Activated gamma-delta T cell (primary cell): ENCODE data around the gene GLYATL1.

ENCODE experiments used
- DNase-seq: peaks from one replicate; lab custom pipeline; 2025; lab: John Stamatoyannopoulos, UW

Gene GLYATL1

GRCh38 chr11:58926695-58927094 is 12.6 kb upstream of the GLYATL1 start:
- DNase-seq = no peak

DNA sequence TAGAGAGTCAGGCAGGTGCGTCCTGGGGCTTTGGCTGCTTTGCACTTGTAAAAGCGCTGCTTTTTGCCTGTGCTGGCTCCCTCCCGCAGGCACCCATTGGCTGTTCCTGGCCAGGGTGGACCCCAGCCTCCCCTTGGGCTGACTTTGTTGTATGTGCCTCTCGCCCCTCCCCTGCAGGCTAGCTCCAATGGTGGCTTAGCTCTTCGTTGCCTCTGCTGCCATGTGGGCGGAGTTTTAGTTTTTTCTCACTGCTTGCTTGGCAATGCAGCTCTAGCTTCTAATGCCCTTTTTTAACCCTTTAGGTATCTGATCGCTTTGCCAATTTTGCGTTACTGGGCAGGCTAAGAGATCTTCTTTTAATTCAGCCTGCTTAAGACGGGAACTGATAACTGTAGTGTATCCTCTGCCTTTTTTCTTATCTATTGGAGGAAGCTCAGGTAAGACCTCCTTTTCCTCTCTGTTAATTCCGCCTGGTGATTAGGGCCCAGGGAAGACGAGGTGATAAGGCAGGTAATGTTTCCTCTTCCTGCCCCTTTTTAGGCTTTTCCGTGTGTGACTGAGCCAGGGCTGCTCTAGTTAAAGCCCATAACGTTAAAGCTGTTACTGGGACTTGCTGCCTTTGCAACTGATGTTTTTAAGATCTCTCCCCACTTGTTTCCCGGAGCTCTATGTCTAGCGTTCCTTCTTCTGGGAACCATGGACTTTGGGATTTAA is 11.7 kb upstream of the GLYATL1 start:
- DNase-seq = no peak

DNA sequence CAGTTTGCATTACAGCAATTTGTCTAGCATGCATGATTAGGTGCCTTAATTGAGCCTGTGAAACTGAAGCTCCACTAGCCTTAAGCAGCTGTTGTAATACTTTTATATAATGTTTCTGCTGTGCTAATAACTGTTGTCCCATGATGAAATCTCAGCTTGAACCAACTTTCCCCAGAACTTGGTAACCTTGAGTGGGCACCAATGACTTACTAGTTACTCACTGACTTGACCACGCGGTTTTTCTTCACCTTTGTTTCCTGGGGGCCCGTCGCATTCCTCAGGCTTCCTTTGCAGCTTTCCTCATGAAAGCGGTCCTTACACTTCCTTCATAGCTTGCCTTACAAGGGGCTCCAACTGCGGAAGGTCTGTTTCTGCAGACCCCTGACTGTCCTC is 11.2 kb upstream of the GLYATL1 start:
- DNase-seq = no peak

DNA sequence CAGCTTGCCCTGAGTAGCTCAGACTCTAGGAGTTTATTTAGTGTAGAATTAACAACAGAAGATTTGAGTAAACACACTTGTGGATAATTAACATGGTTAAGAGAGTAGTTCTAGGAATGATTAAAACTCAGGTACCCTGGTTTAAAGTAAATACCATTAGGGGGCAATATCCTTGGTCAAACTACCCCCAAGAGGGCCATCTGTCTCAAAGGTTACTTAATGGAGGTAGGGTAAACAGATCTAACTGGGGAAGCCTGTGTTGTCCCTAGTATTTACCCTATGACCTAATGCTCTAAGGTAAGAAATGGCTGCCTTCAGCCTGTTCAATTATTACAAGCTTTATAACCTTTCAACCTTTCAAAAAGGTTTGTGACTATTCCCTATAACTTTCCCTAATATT is 10.6 kb upstream of the GLYATL1 start:
- DNase-seq = no peak

GRCh38 chr11:58930926-58931325 is 8.4 kb upstream of the GLYATL1 start:
- no peak for DNase-seq

GRCh38 chr11:58933661-58934060 is 5.6 kb upstream of the GLYATL1 start:
- no peak for DNase-seq

- no peak for DNase-seq
Measured at GRCh38 chr11:58934945-58935513, 4.3 kb upstream of the GLYATL1 start.

DNA sequence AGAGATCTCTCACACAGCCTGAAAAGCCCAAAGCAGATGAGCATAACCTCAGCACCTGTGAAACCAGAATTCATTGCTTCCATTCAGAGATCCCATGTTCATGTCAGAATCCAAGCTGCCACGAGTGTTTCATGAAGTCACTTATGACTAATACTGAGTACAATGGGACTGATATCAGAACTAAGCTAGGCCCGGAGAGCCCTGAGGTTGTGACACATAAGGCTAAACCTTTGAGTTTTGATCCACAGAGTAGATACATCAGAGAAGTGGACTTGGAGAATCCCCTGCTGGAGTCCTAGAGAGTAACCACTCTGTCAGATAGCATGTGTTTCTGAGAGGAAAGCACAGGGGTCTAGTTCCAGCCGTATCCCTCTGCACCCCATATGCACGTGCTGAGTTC is 890 bp upstream of the GLYATL1 start:
- no peak for DNase-seq

- DNase-seq = no peak
Measured at GRCh38 chr11:58940028-58940427, 740 bp downstream of the GLYATL1 start.

GRCh38 chr11:58941838-58942237 is 2.5 kb downstream of the GLYATL1 start:
- DNase-seq = no peak

DNA sequence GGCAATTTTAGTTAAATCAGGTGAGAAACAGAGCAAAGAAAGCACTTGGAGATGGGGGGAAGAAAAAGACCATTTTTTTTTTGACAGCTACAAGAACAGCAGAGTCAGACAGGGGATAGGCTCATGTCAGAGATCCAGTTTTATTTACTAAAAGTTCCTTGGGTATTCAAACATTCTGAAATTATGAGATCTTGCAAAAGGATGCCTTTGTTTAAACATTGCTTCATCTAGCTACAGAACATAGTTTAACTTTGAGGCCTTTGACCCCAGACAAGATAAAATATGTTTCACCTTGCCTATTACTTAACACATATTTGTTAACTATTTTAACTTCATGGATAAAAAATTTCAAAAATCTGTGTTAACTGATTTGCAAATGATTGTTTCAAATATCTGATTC is 6.4 kb downstream of the GLYATL1 start:
- no peak for DNase-seq

DNA sequence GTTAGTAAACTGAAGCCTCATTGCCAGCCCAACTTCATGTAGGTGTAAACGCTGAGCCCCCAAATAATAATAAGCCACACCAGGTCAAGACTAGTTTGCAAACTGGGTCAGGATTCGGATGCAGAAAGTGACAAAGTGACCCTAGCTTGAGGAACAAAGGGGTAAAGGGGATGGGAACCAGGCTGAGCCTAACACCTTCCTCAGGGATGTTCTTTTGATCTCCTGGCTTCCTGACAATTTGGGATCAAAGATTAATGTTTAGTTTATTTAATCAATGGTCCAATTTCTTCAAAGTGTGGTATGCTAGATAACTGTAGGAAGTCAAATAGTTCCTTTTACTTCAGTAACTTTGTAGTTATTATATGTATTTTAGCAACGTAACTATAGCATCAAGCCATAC is 9.9 kb downstream of the GLYATL1 start:
- DNase-seq = no peak

GRCh38 chr11:58957922-58958321 is 18.6 kb downstream of the GLYATL1 start:
- no peak for DNase-seq

- DNase-seq = no peak
Measured at GRCh38 chr11:58958500-58958899, 19.2 kb downstream of the GLYATL1 start.

DNA sequence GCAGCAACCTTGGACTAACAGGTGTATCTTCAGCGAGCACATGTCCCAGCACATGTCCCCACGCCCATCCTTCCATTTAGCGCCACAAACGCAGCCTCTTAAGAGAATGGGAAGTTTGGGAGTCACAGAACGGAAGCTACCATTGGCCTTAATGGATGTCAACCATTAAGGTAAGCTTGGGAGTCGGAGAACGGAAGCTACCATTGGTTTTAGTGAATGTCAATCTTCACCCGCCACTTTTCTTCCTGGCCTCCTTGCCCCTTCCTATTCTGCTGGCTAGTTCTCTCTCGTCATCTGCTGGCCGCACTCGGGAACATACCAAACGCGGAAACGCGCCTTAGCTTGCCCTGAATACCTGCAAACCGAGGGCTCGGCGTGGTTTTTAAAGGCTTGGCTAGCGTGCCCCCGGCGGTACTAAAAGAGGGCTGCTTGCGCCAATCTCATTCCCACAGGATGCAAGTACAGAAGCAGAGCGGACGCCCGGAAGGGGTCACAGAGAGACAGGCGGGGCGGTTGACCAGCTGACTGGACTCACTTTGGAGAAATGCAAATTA is 24.3 kb downstream of the GLYATL1 start:
- DNase-seq = no peak

GRCh38 chr11:58965246-58965985 is 26.1 kb downstream of the GLYATL1 start:
- DNase-seq = no peak

DNA sequence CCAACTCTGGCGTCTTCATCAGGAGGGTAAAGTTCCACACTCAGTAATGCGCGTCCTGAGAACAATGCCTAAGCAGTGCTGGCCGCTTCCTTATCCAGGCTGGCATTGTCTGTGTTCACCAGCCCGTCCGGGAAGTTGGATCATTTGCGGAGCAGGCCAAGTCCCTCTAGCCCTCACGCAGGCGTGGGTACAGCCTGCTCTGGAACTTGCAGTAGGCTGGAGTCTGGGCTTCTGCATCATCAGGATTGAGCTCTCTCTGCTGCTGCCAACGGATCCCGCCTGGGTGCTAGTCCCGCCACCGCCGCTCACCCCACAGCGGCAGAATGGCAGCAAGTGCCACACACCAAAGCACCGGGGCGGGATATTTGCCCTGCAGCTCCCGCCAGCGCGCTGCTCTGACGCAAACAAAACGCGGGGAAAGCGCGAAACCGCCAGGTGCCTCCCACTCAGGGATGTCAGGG is 29.0 kb downstream of the GLYATL1 start:
- DNase-seq = no peak

- no peak for DNase-seq
Measured at GRCh38 chr11:58977470-58977869, 38.2 kb downstream of the GLYATL1 start.

DNA sequence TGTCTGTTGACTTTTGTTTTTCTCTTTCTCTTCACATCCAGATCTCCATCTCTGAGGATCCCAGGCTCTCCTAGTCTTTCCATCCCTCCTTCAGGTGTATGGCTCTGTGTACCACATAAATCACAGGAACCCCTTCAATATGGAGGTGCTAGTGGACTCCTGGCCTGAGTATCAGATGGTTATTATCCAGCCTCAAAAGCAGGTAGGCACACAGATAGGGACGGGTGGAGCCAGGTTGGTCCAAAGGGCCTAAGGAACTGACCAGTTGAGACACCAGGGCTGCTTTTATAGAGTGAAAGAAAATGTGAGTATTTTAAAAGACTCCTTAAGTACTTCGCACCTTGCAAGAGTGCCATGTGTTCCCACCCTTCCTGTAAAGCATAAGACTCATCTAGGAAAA is 39.9 kb downstream of the GLYATL1 start:
- no peak for DNase-seq

GRCh38 chr11:58980159-58980843 is 41.0 kb downstream of the GLYATL1 start:
- no peak for DNase-seq

DNA sequence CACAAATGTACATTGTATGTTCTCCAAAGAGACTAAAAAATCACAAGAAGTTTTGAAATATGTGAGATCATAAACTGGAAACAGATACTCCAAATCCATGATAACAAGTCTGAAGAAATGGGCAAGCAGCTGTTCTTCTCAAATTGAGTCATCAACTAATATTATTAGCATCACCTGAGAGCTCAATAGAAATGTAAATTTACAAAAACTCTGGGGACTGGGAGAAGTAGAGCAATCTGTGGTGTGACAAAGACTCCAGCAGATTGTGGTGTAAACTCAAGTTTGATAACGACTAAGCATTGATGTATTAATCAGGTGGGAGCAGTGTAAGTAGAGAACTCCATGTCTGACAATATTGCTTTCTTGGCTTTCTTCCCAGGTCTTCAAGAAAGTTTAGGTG is 53.2 kb downstream of the GLYATL1 start:
- DNase-seq = no peak

DNA sequence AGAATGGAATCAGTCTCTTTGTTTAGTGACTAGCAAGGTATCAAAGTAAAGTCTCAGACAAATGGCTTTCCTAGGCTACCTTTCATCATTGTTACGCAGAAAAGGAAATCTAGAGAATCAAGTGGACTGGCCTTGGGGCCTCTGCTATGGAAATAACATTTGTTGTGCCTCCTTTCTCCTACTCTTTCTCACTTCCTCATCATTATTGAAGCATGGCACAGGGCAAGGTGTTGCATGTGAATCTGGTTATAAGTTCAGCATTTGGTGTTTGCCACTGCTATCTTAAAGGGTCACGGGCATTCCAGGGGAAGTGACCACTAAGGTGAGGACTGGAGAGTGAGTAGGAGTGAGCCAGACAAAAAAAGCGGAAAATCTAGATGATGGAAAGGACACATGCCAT is 54.9 kb downstream of the GLYATL1 start:
- no peak for DNase-seq
